H9 (cell line): ENCODE measurements around the gene DCT. TPM values are rescaled to one million over a fixed set of nuclear protein-coding genes. Genes with fewer than 3 reads are reported as not detected.

Experiments used
- DNase-seq: peaks from one replicate; pipeline ENCODE4 v3.0.0-alpha.2; 2017
- H2AFZ ChIP-seq: one replicate; pipeline ENCODE4 v1.6.1; 2013; ENCODE audit warnings: mild to moderate bottlenecking, low read length, control low read depth, moderate library complexity
- H2AK5ac ChIP-seq: 2 replicates; pipeline ENCODE4 v1.6.1; 2013; ENCODE audit warnings: low read length, control low read depth, mixed read lengths; ENCODE audit not compliant: insufficient read length
- H2BK120ac ChIP-seq: one replicate; pipeline ENCODE4 v1.6.1; 2013; ENCODE audit warnings: low read depth, mild to moderate bottlenecking, low read length, control low read depth, inconsistent platforms; ENCODE audit not compliant: poor library complexity, severe bottlenecking
- H2BK12ac ChIP-seq: 2 replicates; pipeline ENCODE4 v1.6.1; 2013; ENCODE audit warnings: low read length, control low read depth, mixed read lengths, low read depth; ENCODE audit not compliant: insufficient read length
- H2BK15ac ChIP-seq: 2 replicates; pipeline ENCODE4 v1.6.1; 2013; ENCODE audit warnings: low read depth, low read length, control low read depth
- H2BK20ac ChIP-seq: one replicate; pipeline ENCODE4 v1.6.1; 2013; ENCODE audit warnings: low read depth, mild to moderate bottlenecking, low read length, control low read depth, inconsistent platforms; ENCODE audit not compliant: poor library complexity, severe bottlenecking
- H2BK5ac ChIP-seq: 2 replicates; pipeline ENCODE4 v1.6.1; 2013; ENCODE audit warnings: low read length, control low read depth, mixed read lengths; ENCODE audit not compliant: insufficient read length
- H3K14ac ChIP-seq: 2 replicates; pipeline ENCODE4 v1.6.1; 2013; ENCODE audit warnings: low read length, control low read depth; ENCODE audit not compliant: insufficient read depth
- H3K18ac ChIP-seq: 2 replicates; pipeline ENCODE4 v1.6.1; 2013; ENCODE audit warnings: low read depth, mild to moderate bottlenecking, mixed read lengths, low read length, control low read depth; ENCODE audit not compliant: insufficient read length
- H3K23ac ChIP-seq: 2 replicates; pipeline ENCODE4 v1.6.1; 2013; ENCODE audit warnings: low read length, control low read depth, mixed read lengths, low read depth; ENCODE audit not compliant: insufficient read length
- H3K23me2 ChIP-seq: 2 replicates; pipeline ENCODE4 v1.6.1; 2013; ENCODE audit warnings: low read depth, mild to moderate bottlenecking, mixed read lengths, low read length, control low read depth; ENCODE audit not compliant: insufficient read length, poor library complexity, severe bottlenecking
- H3K27ac ChIP-seq: 2 replicates; pipeline ENCODE4 v1.5.1; 2013; ENCODE audit warnings: low read length, control low read depth, mixed read lengths, low read depth; ENCODE audit not compliant: insufficient read length
- H3K27me3 ChIP-seq: 2 replicates; pipeline ENCODE4 v1.6.1; 2013; ENCODE audit warnings: low read length, control low read depth, inconsistent platforms; ENCODE audit not compliant: insufficient read depth
- H3K4ac ChIP-seq: 2 replicates; pipeline ENCODE4 v1.6.1; 2013; ENCODE audit warnings: low read depth, mild to moderate bottlenecking, control low read depth, inconsistent platforms, low read length, moderate library complexity
- H3K4me1 ChIP-seq: 2 replicates; pipeline ENCODE4 v1.6.1; 2013; ENCODE audit warnings: low read length, control low read depth, inconsistent platforms; ENCODE audit not compliant: insufficient read depth
- H3K4me2 ChIP-seq: 2 replicates; pipeline ENCODE4 v1.6.1; 2013; ENCODE audit warnings: low read length, control low read depth, mixed read lengths; ENCODE audit not compliant: insufficient read length, insufficient read depth
- H3K56ac ChIP-seq: 2 replicates; pipeline ENCODE4 v1.6.1; 2013; ENCODE audit warnings: low read depth, mild to moderate bottlenecking, mixed read lengths, low read length, control low read depth; ENCODE audit not compliant: insufficient read length
- H3K79me1 ChIP-seq: 2 replicates; pipeline ENCODE4 v1.6.1; 2013; ENCODE audit warnings: low read depth, mild to moderate bottlenecking, moderate library complexity, low read length, control low read depth, inconsistent platforms; ENCODE audit not compliant: insufficient read depth, poor library complexity, severe bottlenecking
- H3K79me2 ChIP-seq: 2 replicates; pipeline ENCODE4 v1.6.1; 2013; ENCODE audit warnings: low read length, control low read depth, inconsistent platforms; ENCODE audit not compliant: insufficient read depth
- H3K9ac ChIP-seq: 2 replicates; pipeline ENCODE4 v1.6.1; 2013; ENCODE audit warnings: low read length, control low read depth, mixed read lengths; ENCODE audit not compliant: insufficient read length; ENCODE audit errors: extremely low read depth
- H3K9me3 ChIP-seq: one replicate; pipeline ENCODE4 v1.6.1; 2013; ENCODE audit warnings: low read depth, low read length, inconsistent platforms; ENCODE audit not compliant: control insufficient read depth
- H3T11ph ChIP-seq: one replicate; pipeline ENCODE4 v1.6.1; 2013; ENCODE audit warnings: mild to moderate bottlenecking, low read length, control low read depth, inconsistent platforms
- H4K20me1 ChIP-seq: one replicate; pipeline ENCODE4 v1.6.1; 2013; ENCODE audit not compliant: control insufficient read depth, insufficient read length, insufficient read depth
- H4K5ac ChIP-seq: 2 replicates; pipeline ENCODE4 v1.6.1; 2013; ENCODE audit warnings: low read depth, mild to moderate bottlenecking, mixed read lengths, low read length, control low read depth; ENCODE audit not compliant: insufficient read length
- H4K8ac ChIP-seq: replicated peaks from 2 replicates; pipeline ENCODE4 v1.6.1; 2013; ENCODE audit warnings: low read length, control low read depth, mixed read lengths, low read depth; ENCODE audit not compliant: insufficient read length
- H4K91ac ChIP-seq: 2 replicates; pipeline ENCODE4 v1.6.1; 2013; ENCODE audit warnings: low read depth, mild to moderate bottlenecking, moderate library complexity, mixed read lengths, low read length, control low read depth; ENCODE audit not compliant: insufficient read length
- H3K27ac Mint-ChIP-seq, 3 experiments: 2 replicates in 2 of 3; 3 replicates in 1 of 3; pipeline ENCODE4 v1.8.0; 2020 to 2021; ENCODE audit warnings: mixed read lengths in 3 of 3, mild to moderate bottlenecking in 1 of 3, moderate library complexity in 1 of 3
- H3K27me3 Mint-ChIP-seq: 2 replicates; pipeline ENCODE4 v1.8.0; 2021; ENCODE audit warnings: low read depth, mild to moderate bottlenecking, moderate library complexity, mixed read lengths
- H3K36me3 Mint-ChIP-seq, 3 experiments: 2 replicates in 2 of 3; 3 replicates in 1 of 3; pipeline ENCODE4 v1.8.0; 2020 to 2021; ENCODE audit warnings: low read depth in 3 of 3, mixed read lengths in 3 of 3; ENCODE audit not compliant: insufficient read depth in 1 of 3
- H3K4me1 Mint-ChIP-seq, 2 experiments: 2 replicates each; pipeline ENCODE4 v1.8.0; 2020; ENCODE audit warnings: mixed read lengths in 2 of 2
- H3K4me3 Mint-ChIP-seq, 2 experiments: 2 replicates in 1 of 2; 3 replicates in 1 of 2; pipeline ENCODE4 v1.8.0; 2020 to 2021; ENCODE audit warnings: mild to moderate bottlenecking in 2 of 2, mixed read lengths in 2 of 2, moderate library complexity in 1 of 2
- H3K9me3 Mint-ChIP-seq, 2 experiments: 2 replicates in 1 of 2; 3 replicates in 1 of 2; pipeline ENCODE4 v1.8.0; 2020; ENCODE audit warnings: mild to moderate bottlenecking in 2 of 2, mixed read lengths in 2 of 2, moderate library complexity in 1 of 2
- CTCF ChIP-seq: fragments of 200-600 bp; sonication (generic); conservative IDR thresholded peaks from 3 replicates; pipeline ENCODE4 v1.8.0; 2021; ENCODE audit warnings: antibody characterized with exemption, mild to moderate bottlenecking
- WGBS: extraction: QIAGEN DNeasy Blood & Tissue Kit; methylation state at CpG from one replicate; pipeline ENCODE4 v1.1.7; 2013; ENCODE audit warnings: missing lambda C conversion rate, low lambda C conversion rate, mixed read lengths; ENCODE audit not compliant: insufficient read length; ENCODE audit errors: extremely low coverage; 5-methylcytosine and 5-hydroxymethylcytosine counted together
- total RNA-seq: library from RNA; stranded (reverse); gene quantifications from 2 replicates; pipeline ENCODE4 v1.2.1, GENCODE V29; 2021

DCT gene
- total RNA-seq, 1 experiment from 2014 or later, result not detected

- Histone ChIP-seq H2BK12ac (no peak overlapping the region), H2BK120ac (no peak overlapping the region), H2BK5ac (no peak overlapping the region), H4K8ac (no peak overlapping the region), H2AFZ (no peak overlapping the region), H4K91ac (no peak overlapping the region), H3K56ac (no peak overlapping the region), H3K4me2 (no peak overlapping the region), H3K23ac (no peak overlapping the region), H3K79me1 (no peaks in the 10 kb centered on the region), H3K79me2 (no peaks in the 10 kb centered on the region), H3K18ac (no peak overlapping the region), H3K4ac (no peak overlapping the region), H3K4me1 (no peaks in the 10 kb centered on the region; the same call in 1 of the 2 replicates), H3K9ac (no peak overlapping the region), H3K9me3 (no peaks in the 10 kb centered on the region), H3K27me3 (no peaks in the 10 kb centered on the region), H4K20me1 (no peaks in the 10 kb centered on the region), H2BK15ac (no peak overlapping the region), H3K23me2 (no peaks in the 10 kb centered on the region), H3K14ac (no peak overlapping the region), H3K27ac (no peak overlapping the region), H3T11ph (no peak overlapping the region), H2AK5ac (no peak overlapping the region), H2BK20ac (no peak overlapping the region), H4K5ac (no peak overlapping the region)
- H3K9me3 Mint-ChIP-seq, result peaks cover 2 to 3% of the 10 kb centered on the region in 2 experiments; a peak in 2 of 5 replicates
- no peak overlapping the region for H3K4me3 Mint-ChIP-seq
- H3K27ac Mint-ChIP-seq, result no peak overlapping the region
- no peaks in the 10 kb centered on the region for H3K27me3 Mint-ChIP-seq
- peaks cover 5 to 6% of the 10 kb centered on the region in 2 experiments for H3K4me1 Mint-ChIP-seq
- no peaks in the 10 kb centered on the region; a peak in 1 of 7 replicates for H3K36me3 Mint-ChIP-seq
- WGBS, result no CpG with 5 or more reads among the region's 4 CpGs
- TF ChIP-seq CTCF, result no peak
- no peak for DNase-seq
Measured at GRCh38 chr13:94414708-94415107, 64.8 kb downstream of the DCT start.
